HG03097 (cell line): ENCODE measurements around the gene ABCA7.

Source experiments
- ATAC-seq: cut with Tn5 transposase; IDR thresholded peaks from one replicate; pipeline ENCODE4 v1.9.1; 2021; ENCODE audit not compliant: unreplicated experiment, low FRiP score

The ABCA7 gene

GRCh38 chr19:1086613-1087012 is 46.7 kb downstream of the ABCA7 start:
- ATAC-seq, result no peak

DNA sequence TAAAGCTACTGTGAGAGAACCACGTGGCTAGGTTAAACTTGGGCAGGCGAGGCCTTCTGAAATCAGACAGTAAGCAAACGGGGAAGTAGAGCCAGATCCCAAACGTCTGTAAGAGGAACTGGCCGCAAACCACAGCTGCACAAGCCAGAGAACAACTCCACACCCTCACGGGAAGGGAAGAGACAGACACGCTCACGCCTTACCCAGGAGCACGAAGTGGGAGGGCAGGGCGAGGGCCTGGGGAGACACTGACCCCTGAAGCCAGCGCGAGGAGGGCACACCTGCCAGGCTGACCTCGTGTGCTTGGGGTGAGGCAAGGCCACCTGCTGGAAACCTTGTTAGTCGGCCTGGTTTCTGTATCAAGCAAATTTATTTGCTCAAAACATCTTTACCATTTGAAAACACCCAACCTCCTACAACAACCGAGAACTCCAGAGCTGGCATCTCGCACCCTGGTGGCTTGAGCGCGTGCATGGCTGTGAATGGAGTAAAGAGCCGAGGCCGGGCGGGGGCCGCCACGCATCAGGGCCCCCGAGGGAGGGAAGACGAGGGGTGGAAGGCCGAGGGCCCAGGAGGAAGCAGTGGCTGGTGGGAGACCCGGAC is 48.0 kb downstream of the ABCA7 start:
- no peak for ATAC-seq

GRCh38 chr19:1088416-1089010 is 48.6 kb downstream of the ABCA7 start:
- ATAC-seq, result no peak

- no peak for ATAC-seq
These were observed 49.3 kb downstream of the ABCA7 start for GRCh38 chr19:1089126-1089771.

DNA sequence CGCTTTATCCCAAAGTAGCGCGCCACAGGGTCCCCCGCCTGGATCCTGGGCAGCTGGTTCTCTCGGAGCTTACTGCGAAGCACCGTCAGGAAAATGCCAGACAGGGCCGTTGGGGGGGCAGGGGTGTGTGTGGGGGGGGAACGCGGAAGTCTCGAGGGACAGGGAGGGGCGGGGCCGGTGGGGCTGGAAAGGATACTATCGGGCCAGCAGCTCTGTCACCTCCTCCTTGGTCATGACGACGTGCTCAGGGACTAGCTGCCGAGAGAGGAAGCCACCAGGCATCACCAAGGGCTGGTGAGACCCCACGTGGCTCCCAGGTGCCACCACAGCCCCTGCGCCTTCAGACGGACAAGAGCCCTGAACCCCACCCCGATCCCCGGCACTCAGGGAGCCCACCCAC is 50.0 kb downstream of the ABCA7 start:
- no peak for ATAC-seq

DNA sequence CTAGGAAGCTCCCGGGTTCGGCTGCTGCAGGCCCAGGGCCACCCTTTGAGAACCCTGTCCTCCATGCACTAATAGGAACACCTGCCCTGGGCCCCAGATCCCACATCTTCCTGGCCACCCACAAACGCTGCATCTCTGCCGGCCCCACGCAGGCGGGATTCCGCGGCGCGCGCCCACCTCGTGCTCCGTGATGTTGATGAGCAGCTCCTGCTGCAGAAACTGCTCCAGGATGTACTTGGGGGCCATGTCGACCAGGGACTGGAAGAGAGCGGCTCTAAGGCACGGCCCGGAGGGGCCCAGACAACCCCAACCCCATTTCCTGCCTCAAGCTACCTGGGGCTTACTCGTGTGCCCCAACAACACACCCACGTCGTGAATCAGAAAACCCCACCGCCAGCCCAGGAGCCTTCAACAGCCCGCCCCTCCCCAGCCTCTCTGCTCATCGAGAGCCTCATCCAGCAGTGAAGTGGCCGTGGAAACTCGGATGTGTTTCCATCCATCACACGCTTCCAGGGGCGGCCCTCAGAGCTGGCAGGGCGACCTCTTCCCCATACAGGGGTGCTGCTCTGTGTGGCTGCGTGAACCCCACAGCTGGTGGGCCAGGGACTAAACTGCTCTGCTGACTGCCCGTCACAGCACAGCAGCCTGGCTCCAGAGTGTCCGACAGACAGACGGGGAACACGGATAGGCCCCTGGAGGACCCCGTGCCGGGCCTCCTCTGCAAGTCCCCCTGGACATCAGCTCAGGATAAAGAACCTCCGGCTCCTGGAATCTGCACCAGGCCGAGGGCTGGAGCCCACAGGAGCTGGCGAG is 51.0 kb downstream of the ABCA7 start:
- ATAC-seq, result no peak

DNA sequence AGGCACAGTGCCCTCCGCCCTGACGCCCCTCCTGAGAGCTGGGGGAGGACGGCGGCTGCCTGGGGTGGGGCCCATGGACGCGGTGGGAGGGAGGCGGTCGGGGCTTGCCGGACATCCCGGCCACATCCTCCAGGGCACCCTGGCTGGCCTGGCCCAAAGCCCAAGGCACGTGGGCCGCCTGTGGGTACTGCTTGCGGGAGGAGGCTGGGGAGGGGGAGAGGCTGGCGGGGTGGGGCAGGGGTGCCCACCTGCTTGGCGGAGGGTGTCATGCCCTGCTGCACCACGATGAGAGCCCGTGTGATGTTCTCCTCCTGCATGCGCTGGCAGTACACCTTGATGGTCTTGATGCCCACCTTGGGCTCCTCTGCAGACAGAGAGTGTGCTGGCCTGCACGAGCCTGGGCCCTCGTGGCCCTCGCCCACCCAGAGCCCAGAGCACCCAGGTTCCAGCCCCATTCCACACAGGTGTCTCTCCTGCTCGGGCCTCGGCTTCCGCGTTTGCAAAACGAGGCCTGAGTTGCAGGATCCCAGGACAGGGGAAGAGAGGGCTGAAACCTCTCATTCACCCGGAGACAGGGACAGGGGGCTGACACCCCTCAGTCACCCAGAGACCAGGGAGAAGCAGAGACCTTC is 51.8 kb downstream of the ABCA7 start:
- no peak for ATAC-seq

DNA sequence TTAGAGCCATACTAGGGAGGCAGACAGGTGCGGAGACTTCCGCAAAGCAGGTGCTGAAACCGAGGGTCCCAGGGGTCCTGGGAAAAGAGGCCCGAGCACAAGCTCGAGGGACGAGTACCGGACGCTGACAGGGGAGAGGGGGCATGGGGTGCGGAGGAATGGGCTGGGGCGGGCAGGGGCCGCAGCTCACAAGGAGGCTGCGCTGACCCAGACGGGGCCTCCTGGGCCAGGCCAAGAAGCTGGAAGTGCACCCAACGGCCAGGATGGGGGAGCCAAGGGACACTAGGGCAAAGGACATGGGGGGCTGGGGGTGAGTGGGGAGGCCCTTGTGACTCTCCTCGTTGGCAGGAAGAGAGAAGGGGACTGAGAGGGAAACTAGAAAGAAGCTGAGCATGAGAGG is 53.4 kb downstream of the ABCA7 start:
- no peak for ATAC-seq

GRCh38 chr19:1093811-1094553 is 54.1 kb downstream of the ABCA7 start:
- no peak for ATAC-seq

DNA sequence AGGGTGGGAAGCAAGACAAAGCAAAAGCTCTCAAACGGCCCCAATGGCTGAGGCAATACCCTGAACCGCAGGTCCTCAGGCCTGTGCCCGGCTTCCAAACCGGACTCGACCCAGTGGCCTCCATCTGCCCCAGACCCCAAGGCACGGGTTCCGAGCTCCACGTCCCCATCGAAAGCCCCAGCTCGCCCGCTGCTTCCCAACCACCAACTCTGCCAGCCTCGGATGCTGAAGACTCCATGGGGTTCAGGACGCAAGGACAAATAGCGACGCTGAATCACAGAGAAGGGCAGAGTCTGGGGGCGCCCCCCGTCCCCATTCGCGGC is 54.7 kb downstream of the ABCA7 start:
- ATAC-seq, result peak; percentile 6

DNA sequence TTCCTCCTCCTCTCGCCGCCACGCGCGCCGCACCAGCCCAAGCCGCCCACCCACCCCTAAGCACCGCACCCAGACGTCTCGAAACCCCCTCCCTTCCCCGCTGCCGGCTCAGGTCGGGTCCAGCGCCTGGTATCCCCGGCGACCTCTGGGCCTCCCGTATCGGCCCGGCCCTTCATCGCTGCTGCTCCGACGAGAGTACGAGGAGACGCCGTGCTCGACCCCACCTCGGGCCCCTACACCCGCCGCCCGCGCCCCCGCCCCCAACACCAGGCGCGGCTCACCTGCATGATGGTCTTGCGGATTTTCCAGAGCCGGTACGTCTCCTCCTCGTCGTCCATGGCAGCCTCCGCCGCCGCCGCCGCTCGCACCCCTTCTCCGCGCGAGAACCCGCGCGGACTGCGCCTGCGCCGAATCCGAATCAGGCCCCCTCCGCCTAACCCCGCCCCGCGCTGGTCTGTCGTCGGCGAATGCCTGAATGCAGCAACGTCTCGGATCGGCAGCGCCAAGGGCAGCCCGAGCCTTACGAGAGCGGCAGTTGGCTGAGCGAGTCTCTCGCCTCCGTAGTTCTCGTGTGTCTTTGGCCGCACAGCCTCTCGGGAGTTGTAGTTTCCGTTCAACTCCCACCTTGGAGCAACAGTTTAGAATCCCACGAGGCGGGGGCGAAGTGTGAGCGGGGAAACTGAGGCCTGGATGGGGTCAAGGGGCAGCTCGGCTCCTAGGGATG is 55.2 kb downstream of the ABCA7 start, which contains the start of gene POLR2E:
Gene POLR2E, minus strand, starts transcription at position 398 of the 724 bp plus-strand sequence. Its CDS starts 60 bp downstream, at position 338.
- peak; percentile 93 for ATAC-seq

GRCh38 chr19:1097810-1098176 is 57.9 kb downstream of the ABCA7 start:
- ATAC-seq, result no peak

GRCh38 chr19:1098177-1099051 is 58.5 kb downstream of the ABCA7 start:
- ATAC-seq, result no peak

DNA sequence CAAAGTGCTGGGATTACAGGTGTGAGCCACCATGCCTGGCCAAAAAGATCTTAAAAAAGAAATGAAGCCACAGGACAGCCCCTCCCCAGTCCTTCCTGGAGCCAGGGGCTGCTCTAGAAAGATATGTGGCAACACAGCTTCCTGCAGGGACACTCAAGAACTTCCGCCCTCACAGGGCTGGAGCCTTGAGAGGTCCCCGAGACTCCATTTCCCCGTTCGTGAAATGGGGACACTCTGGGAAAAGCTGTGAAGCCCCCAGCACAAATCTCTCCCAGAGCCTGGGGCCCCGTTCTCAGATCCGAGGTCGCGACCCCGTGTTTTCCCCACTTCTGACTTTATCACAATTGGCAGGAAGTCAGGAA is 61.4 kb downstream of the ABCA7 start:
- no peak for ATAC-seq

DNA sequence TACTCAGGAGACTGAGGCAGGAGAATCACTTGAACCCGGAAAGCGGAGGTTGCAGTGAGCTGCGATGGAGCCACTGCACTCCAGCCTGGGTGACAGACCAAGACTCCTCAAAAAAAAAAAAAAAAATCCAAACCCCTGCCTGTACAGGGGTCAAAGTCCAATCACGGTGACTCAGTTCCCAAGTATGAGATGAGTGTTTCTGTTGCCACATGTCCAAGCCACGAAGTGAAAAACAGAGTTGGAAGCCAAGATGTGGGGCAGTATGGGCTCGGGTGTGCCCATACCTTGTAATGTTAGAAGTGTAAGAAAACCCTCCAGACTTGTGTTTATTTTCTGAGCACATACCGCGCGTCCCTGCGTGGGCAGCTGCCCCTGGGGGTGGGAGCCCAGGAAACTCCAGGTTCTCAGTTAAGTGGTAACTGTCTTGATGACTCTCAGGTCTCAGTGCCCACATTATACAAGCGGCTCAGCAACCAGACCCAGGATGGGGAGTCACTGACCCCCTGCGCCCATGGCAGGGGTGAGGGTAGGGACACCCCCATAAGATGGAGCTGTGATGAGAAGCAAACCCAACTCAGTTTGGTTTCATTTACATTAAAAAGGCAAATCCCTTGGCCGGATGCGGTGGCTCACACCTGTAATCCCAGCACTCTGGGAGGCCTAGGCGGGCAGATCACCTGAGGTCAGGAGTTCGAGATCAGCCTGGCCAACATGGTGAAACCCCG is 62.7 kb downstream of the ABCA7 start:
- ATAC-seq, result no peak

- no peak for ATAC-seq
These were observed 63.3 kb downstream of the ABCA7 start for GRCh38 chr19:1103132-1103707.

- peak; percentile 66 for ATAC-seq
These were observed 63.9 kb downstream of the ABCA7 start, which contains the start of gene GPX4 for GRCh38 chr19:1103708-1104310. Gene GPX4, plus strand, starts transcription at chr19:1103994. Its CDS starts 50 bp downstream, at chr19:1104044.
